ENCODE data around the gene ASIC3. TPM values are rescaled to one million over a fixed set of nuclear protein-coding genes. Genes with fewer than 3 reads are reported as not detected.
A peak's percentile ranks its signal among the peaks of the same experiment; 100 is the strongest.

Gene ASIC3
- total RNA-seq, 2 donors from 2014 or later: 2.5 to 3.0 TPM

GRCh38 chr7:151056666-151057505, 8.6 kb downstream of the ASIC3 start:
- H3K9me3 Mint-ChIP-seq: no peaks in the 10 kb centered on the region
- H3K27ac Mint-ChIP-seq: peak overlapping the region; percentile 88
- WGBS, 2 experiments (ENCODE audit: insufficient coverage in 1 of 2, insufficient read length in 1 of 2): 30 to 38% methylated on average over 10 to 29 of the region's 29 CpGs
- H3K4me1 Mint-ChIP-seq: peaks cover 33% of the 10 kb centered on the region
- H3K36me3 Mint-ChIP-seq (ENCODE audit: low read depth): peaks cover 7% of the 10 kb centered on the region
- DNase-seq: peak; percentile 82
- H3K9ac ChIP-seq (ENCODE audit: extremely low read depth, low read length, poor library complexity, severe bottlenecking): peak overlapping the region; percentile 32
- peak overlapping the region; percentile 84 for H3K4me3 Mint-ChIP-seq
- no peaks in the 10 kb centered on the region for H3K9me3 ChIP-seq (ENCODE audit: control insufficient read depth, low read length)
- TF ChIP-seq, protein P1, sequence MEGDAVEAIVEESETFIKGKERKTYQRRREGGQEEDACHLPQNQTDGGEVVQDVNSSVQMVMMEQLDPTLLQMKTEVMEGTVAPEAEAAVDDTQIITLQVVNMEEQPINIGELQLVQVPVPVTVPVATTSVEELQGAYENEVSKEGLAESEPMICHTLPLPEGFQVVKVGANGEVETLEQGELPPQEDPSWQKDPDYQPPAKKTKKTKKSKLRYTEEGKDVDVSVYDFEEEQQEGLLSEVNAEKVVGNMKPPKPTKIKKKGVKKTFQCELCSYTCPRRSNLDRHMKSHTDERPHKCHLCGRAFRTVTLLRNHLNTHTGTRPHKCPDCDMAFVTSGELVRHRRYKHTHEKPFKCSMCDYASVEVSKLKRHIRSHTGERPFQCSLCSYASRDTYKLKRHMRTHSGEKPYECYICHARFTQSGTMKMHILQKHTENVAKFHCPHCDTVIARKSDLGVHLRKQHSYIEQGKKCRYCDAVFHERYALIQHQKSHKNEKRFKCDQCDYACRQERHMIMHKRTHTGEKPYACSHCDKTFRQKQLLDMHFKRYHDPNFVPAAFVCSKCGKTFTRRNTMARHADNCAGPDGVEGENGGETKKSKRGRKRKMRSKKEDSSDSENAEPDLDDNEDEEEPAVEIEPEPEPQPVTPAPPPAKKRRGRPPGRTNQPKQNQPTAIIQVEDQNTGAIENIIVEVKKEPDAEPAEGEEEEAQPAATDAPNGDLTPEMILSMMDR (conservative IDR thresholded peaks at IDR 0.05): peak; percentile 53
- H3K36me3 ChIP-seq (ENCODE audit: control insufficient read depth, insufficient read depth, low read length): no peaks in the 10 kb centered on the region
- H3K4me1 ChIP-seq (ENCODE audit: control insufficient read depth, insufficient read depth, low read length): peaks cover 13% of the 10 kb centered on the region
- no peak overlapping the region for H3K27ac ChIP-seq (ENCODE audit: low read depth, low read length)
- H3K4me3 ChIP-seq (ENCODE audit: low read length): peak overlapping the region; percentile 94
- H3K27me3 ChIP-seq (ENCODE audit: control insufficient read depth, insufficient read depth, low read length, poor library complexity, severe bottlenecking): peaks cover 12% of the 10 kb centered on the region
- H3K27me3 Mint-ChIP-seq (ENCODE audit: insufficient read depth): peaks cover 24% of the 10 kb centered on the region

DNA sequence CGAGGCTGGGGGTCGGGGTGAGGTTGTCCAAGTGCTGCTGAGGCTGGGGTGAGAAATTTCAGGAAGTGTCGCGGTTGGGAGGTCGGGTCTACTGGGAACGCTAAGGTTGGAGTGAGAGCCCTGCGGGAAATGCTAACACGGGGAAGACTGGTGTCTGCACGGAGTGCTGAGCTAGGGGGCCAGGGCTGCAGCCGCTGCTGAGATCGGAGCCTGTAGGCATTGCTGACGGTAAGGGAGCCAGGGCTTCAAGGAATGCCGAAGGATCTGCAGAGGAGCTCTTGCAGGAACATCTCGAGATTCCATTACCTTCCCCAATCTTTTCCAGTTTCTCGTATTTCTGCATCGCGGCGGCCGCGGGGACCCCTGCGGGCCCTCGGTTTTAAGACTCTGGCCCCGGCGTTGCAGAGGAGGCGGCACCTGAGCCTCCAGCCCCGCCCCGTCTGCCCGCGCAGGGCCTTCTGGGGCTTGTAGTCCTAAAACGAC, 9.2 kb downstream of the ASIC3 start, which contains the start of gene CDK5:
Gene CDK5, minus strand, starts transcription at position 392 of the 483 bp plus-strand sequence. Its CDS starts 49 bp downstream, at position 343.
- H3K27me3 ChIP-seq (ENCODE audit: control insufficient read depth, insufficient read depth, low read length, poor library complexity, severe bottlenecking): peaks cover 12% of the 10 kb centered on the region
- WGBS, 2 experiments (ENCODE audit: insufficient coverage in 1 of 2, insufficient read length in 1 of 2): 1% methylated on average over 24 to 30 of the region's 30 CpGs
- peak within 1 kb of the TSS; percentile 94 for H3K4me3 ChIP-seq (ENCODE audit: low read length)
- H3K36me3 ChIP-seq (ENCODE audit: control insufficient read depth, insufficient read depth, low read length): no peaks in the 10 kb centered on the region
- Mint-ChIP-seq H3K4me1 (peaks cover 36% of the 10 kb centered on the region), H3K27me3 (ENCODE audit: insufficient read depth) (peaks cover 21% of the 10 kb centered on the region), H3K36me3 (ENCODE audit: low read depth) (peaks cover 7% of the 10 kb centered on the region), H3K27ac (peak within 1 kb of the TSS; percentile 95), H3K9me3 (no peaks in the 10 kb centered on the region), H3K4me3 (peak within 1 kb of the TSS; percentile 84)
- H3K9ac ChIP-seq (ENCODE audit: extremely low read depth, low read length, poor library complexity, severe bottlenecking): peak within 1 kb of the TSS; percentile 54
- peak within 1 kb of the TSS; percentile 90 for H3K27ac ChIP-seq (ENCODE audit: low read depth, low read length)
- DNase-seq: no peak
- TF ChIP-seq, protein P1 (conservative IDR thresholded peaks at IDR 0.05): no peak
- peaks cover 15% of the 10 kb centered on the region for H3K4me1 ChIP-seq (ENCODE audit: control insufficient read depth, insufficient read depth, low read length)
- no peaks in the 10 kb centered on the region for H3K9me3 ChIP-seq (ENCODE audit: control insufficient read depth, low read length)

DNA sequence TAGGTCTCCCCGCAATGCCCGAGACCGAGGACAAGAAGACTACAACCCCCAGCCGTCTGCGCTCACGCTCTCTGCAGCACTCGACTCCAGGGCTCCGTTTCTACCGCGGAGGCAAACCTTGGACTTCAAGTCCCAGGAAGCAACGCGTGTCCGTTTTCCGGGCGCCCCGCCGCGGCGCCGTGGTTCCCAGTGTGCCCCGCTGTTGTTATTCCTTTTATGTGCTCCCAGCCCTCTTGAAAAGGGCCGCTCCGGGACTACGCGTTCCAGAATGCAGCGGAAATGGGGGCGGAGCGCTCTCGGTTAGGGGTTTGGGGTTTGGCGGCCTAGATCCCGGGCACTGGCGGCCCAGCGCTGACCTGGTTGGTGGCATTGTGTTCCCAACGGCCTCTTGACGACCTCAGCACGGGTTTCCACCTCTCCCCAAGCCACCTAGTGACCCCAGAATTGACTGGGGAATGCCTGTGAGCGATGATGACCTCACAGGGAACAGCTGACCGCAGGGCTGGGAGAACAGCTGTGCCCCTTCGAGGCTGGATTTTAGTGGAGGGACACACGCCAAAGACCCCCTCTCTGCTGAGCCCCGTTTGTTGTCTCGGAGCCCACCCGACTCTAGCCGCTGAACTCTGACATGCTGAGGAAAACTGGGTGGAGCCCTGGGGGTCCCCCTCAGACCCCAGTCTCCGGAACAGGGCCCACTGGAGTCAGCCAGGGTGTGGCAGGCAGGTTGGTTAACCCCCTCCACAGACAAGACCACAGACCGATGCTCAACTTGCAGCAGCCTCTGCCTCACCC, 9.9 kb downstream of the ASIC3 start:
- Mint-ChIP-seq H3K4me3 (peak overlapping the region; percentile 84), H3K36me3 (ENCODE audit: low read depth) (peaks cover 7% of the 10 kb centered on the region)
- peaks cover 15% of the 10 kb centered on the region for H3K4me1 ChIP-seq (ENCODE audit: control insufficient read depth, insufficient read depth, low read length)

More for the DNA sequence above, 9.9 kb downstream of the ASIC3 start:
- WGBS, 2 experiments (ENCODE audit: insufficient coverage in 1 of 2, insufficient read length in 1 of 2): 7 to 9% methylated on average over 37 to 46 of the region's 46 CpGs
- Mint-ChIP-seq H3K4me1 (peaks cover 36% of the 10 kb centered on the region), H3K9me3 (no peaks in the 10 kb centered on the region), H3K27me3 (ENCODE audit: insufficient read depth) (peaks cover 16% of the 10 kb centered on the region), H3K27ac (peak overlapping the region; percentile 95)
- Histone ChIP-seq H3K4me3 (ENCODE audit: low read length) (peak overlapping the region; percentile 94), H3K27ac (ENCODE audit: low read depth, low read length) (peak overlapping the region; percentile 90), H3K9ac (ENCODE audit: extremely low read depth, low read length, poor library complexity, severe bottlenecking) (peak overlapping the region; percentile 54), H3K36me3 (ENCODE audit: control insufficient read depth, insufficient read depth, low read length) (no peaks in the 10 kb centered on the region), H3K27me3 (ENCODE audit: control insufficient read depth, insufficient read depth, low read length, poor library complexity, severe bottlenecking) (peaks cover 12% of the 10 kb centered on the region), H3K9me3 (ENCODE audit: control insufficient read depth, low read length) (no peaks in the 10 kb centered on the region)
- DNase-seq: peak; percentile 100
- TF ChIP-seq, protein P1 (conservative IDR thresholded peaks at IDR 0.05): no peak

Measured in endodermal cell (in vitro differentiated cells).